NCI-H128 (cell line): ENCODE measurements around the gene NUP205.

Experiments used
- DNase-seq: peaks from one replicate; lab custom pipeline; 2025; ENCODE audit not compliant: unreplicated experiment; lab: John Stamatoyannopoulos, UW

The NUP205 gene

GRCh38 chr7:135693558-135693957 is 135.8 kb downstream of the NUP205 start:
- DNase-seq, result no peak

GRCh38 chr7:135697276-135698049 is 139.7 kb downstream of the NUP205 start:
- no peak for DNase-seq
